ENCODE results near the gene KSR2.

GRCh38 chr12:117907108-117907689 lies 61.6 kb downstream of the KSR2 start:
- TF ChIP-seq, protein P1, sequence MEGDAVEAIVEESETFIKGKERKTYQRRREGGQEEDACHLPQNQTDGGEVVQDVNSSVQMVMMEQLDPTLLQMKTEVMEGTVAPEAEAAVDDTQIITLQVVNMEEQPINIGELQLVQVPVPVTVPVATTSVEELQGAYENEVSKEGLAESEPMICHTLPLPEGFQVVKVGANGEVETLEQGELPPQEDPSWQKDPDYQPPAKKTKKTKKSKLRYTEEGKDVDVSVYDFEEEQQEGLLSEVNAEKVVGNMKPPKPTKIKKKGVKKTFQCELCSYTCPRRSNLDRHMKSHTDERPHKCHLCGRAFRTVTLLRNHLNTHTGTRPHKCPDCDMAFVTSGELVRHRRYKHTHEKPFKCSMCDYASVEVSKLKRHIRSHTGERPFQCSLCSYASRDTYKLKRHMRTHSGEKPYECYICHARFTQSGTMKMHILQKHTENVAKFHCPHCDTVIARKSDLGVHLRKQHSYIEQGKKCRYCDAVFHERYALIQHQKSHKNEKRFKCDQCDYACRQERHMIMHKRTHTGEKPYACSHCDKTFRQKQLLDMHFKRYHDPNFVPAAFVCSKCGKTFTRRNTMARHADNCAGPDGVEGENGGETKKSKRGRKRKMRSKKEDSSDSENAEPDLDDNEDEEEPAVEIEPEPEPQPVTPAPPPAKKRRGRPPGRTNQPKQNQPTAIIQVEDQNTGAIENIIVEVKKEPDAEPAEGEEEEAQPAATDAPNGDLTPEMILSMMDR (conservative IDR thresholded peaks at IDR 0.05): no peak
- TF ChIP-seq EZH2 (IDR thresholded peaks at IDR 0.05; ENCODE audit: low read depth): no peak
